Measurements from ENCODE around the gene ATG3.
"Not testable (repeated sequence)": the region's sequence is repeated elsewhere in the genome, so short reads cannot be mapped to it uniquely, and the experiment has no call there.

Gene ATG3

DNA sequence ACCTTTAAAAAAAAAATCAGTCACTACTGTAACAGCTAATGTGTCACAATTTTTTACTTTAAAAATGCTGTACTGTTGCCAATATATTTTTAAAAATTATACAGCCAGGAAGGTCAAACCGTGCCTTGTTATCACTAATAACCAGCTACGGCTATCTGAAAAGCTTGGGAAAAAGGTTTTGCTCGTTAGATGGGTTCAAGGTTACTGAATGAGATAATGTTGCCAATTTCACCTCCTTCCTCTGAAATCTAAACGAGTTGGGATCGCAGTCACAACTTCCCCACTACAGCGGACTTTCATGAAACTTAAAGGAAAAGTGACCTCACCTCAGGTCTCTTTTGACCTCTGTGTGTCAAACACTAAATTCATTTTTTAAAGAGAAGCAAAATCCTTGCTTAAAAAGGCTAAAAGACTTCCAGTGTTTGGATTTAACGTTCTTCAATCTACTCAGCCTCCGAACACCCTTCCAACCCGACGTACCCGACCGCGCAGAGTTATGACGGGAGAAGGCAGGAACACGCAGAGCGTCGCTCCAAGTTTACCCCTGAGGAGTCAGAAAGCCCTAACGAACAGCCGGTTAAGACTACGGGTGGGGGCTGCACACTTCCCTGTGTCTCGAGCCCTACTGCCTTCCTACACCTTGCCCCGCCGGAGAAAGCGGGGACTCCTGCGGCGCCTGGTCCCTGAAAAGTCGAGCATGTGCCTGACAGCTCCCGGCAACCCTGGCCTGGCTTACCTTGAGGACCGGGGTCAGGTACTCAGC, 860 bp downstream of the ATG3 start:
- DNase-seq = peak; percentile 44

DNA sequence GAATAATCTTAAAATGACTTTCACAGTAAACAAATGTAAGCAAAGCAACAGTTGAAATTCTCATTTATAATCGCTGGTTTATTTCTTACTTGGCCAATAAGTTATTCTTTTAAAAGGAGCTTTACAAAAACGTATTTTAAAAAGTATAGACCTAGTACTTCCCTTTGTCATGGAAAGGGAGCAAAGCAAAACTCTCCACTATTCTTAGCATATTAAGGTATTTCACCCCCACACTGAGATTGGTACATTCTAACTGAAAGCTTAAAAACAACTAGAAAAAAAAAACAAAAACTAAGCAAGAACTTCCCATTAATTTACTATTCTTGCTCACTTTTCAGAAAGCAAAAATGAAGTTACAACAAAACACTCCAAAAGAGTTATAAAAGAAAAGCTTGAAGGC, 1.5 kb downstream of the ATG3 start:
- no peak for DNase-seq

DNA sequence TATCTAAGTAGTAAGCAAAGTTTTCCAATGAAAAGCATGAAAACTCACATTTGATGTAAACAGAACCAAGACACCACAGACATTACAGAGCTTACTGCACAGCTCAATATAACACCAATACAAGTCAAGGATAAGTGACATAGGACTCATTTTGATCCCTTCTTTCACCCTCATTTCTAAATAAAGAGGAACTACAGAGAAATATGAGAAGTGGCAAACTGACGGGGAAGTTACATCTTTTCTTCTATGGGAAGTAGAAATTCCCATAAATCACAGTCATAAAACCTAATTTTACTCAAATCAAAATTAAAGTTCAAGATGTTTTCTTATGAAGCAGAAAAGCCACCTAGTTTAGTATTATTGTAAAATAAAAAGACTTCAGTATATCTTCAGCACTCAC, 3.8 kb downstream of the ATG3 start:
- DNase-seq = no peak

DNA sequence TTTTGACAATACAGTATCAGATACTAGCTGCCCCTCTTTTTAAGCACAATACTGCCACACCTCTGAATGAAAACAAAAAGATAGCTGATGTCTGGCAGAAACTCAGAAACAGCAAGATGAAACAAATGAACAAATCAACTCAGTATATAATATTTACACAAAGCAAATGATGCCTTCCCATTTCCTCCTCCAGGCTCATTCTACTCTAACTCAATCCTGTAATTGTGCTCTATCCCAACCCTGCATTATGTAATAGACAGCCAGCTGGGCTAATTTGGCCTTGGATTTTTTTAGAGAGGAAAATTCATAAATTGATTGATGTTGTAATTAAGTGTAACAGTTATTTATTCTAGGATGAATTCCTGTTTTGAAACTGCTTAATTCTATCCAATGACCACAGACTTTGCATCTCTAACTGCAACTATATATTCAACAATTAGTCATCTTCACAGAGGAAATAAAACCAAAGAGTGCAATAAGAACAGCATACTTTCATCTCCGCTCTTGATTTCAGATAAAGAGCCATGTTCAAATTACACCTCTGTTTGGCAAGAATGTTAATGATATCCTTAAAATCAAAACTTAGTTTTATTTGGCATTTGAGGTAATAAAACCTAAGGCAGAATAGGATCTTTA, 6.1 kb downstream of the ATG3 start:
- no peak for DNase-seq

- no peak for DNase-seq
Observed at GRCh38 chr3:112550859-112551258, 10.9 kb downstream of the ATG3 start.

DNA sequence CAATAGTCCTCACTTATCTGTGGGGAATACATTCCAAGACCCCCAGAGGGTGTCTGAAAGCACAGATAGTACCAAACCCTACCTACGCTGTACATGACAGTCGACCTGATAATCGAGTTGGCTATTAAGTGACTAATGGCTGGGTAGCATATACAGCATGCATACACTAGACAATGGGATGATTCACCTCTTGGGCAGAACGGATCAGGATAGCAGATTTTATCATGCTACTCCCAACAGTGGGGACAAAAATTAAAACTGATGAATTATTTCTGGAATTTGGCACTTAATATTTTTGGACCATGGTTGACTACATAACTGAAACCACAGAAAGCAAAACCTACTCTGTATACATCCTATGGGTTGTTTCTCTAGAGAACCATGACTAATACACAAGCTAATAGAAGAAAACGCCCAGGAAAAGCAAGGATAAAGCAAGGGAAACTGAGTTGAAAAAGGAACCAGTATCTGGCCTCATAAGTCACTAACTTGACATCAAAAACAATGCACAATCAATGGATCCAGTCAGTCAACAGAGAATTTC, 15.5 kb downstream of the ATG3 start:
- no peak for DNase-seq

GRCh38 chr3:112539825-112540650, 21.7 kb downstream of the ATG3 start:
- DNase-seq = no peak

DNA sequence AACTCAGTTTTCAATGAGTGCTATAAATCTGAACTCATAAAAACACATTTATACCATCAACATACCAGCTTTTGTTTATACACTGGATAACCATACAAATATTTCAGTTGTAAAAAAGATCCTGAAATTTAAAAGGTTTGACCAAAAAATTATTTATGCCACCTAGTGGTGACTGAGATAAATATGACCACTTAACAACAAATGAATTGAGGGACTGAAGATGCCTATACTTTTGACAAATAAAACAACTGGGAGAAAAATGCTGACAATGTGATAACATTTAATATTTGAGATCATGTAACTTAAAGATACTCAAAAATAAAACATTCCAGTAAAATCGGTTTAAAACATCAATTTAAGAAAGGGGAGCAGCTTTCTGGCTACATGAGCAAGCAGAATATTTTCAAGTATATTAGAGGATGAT, 30.4 kb downstream of the ATG3 start:
- no peak for DNase-seq

GRCh38 chr3:112530573-112530972, 31.2 kb downstream of the ATG3 start:
- DNase-seq = no peak

- DNase-seq = not testable (repeated sequence)
Observed at GRCh38 chr3:112524127-112524526, 37.6 kb downstream of the ATG3 start.

GRCh38 chr3:112519424-112520001, 42.2 kb downstream of the ATG3 start:
- peak; percentile 48 for DNase-seq

GRCh38 chr3:112518970-112519369, 42.8 kb downstream of the ATG3 start:
- DNase-seq = not testable (repeated sequence)

GRCh38 chr3:112514527-112515128, 47.1 kb downstream of the ATG3 start:
- DNase-seq = no peak

GRCh38 chr3:112512320-112512719, 49.4 kb downstream of the ATG3 start:
- no peak for DNase-seq

DNA sequence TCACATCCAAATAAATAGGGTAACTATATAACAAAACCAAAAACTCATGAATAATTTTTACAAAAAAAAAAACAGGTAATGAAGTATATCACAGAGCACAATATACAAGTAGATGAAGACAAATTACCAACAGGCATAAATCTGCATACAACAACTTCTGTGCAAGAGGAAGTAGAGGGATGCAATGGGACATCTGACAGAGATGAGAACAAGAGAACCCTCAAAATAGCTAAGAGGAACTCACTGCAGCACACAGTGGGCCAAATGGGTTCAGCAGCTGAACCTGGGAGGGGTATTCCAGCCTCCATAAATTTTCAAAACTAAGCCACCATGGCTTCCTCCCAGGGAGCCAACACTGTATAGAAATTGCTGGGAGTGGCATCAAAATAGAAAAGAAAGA, 52.9 kb downstream of the ATG3 start:
- no peak for DNase-seq

DNA sequence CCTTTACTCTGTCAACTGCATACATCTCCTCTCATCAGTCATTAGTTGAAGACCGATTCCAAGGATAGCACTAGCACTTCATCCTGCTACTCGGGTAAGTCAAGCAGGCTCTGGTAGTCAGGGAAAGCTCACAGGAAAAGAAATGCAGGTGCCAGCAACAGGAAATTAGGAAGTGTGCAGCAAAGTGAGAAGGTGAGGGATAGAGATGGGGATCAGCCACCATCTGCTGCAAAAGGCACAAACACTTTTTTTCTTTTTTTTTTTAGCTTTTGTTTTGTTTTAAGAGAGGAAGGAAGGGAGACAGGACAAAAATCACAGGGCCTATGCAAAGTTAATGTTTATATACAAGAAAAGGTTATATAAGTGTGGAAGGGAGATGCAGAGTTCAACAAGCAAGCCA, 53.5 kb downstream of the ATG3 start:
- no peak for DNase-seq

GRCh38 chr3:112505907-112506306, 55.9 kb downstream of the ATG3 start:
- DNase-seq = no peak

DNA sequence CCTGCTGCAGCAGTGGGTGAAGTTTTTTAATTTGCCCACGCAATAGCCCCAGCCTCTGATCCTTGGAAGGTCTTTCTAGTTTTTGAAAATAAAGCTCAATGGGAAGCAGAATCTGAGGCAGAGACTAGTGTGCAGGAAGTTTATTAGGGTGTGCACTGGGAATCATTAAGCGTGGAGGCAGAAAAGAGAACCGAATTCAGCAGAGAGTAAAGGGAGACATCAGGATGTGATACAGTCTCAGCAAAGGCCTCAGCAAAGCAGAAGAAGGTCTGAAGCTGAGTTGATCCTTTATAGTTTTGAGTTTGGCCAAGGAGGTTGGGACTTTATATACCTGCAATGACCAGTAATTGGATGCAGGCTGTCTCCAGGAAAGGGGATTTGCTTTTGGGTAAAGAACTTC, 57.6 kb downstream of the ATG3 start:
- no peak for DNase-seq

GRCh38 chr3:112503304-112503972, 58.3 kb downstream of the ATG3 start:
- no peak for DNase-seq

DNA sequence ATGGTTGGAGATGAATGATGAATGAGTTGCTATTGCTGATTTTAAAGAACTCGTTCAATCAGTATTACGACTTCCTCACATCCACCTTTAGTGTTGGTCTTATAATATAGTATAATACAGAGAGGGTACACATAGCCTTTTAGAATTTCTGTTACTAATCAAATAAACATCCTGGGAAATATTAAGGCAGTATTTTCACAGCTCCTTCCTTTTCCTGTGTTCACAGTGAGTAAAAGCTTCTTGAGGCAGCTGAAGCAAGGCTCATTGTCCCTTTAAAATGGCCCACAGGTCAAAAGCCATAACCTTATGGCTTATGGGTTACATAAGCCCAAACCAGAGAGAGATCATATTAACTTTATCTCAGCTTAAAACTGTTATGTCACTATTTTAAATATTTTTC, 61.1 kb downstream of the ATG3 start:
- DNase-seq = no peak

GRCh38 chr3:112498914-112499711, 62.6 kb downstream of the ATG3 start, which contains the start of gene BTLA:
Gene BTLA (minus strand): TSS chr3:112499472. CDS start chr3:112499358, 114 bp downstream.
- no peak for DNase-seq

Measured in NCI-H2029 treated with DMSO at 0.1 percent for 48 hours (cell line).